HG03025 (cell line): Measurements from ENCODE around the gene MDH2.
"Not testable (repeated sequence)": the region's sequence is repeated elsewhere in the genome, so short reads cannot be mapped to it uniquely, and the experiment has no call there.

Experiments
- ATAC-seq: cut with Tn5 transposase; IDR thresholded peaks from one replicate; pipeline ENCODE4 v1.9.1; 2021; ENCODE audit warnings: mild to moderate bottlenecking, moderate library complexity; ENCODE audit not compliant: unreplicated experiment, low FRiP score

The MDH2 gene

GRCh38 chr7:76071316-76072242 is 23.7 kb downstream of the MDH2 start:
- no peak for ATAC-seq

GRCh38 chr7:76072243-76073148 is 24.6 kb downstream of the MDH2 start:
- no peak for ATAC-seq

GRCh38 chr7:76073335-76073990 is 25.6 kb downstream of the MDH2 start:
- no peak for ATAC-seq

- ATAC-seq, result no peak
Observed at GRCh38 chr7:76074306-76074971, 26.5 kb downstream of the MDH2 start.

- no peak for ATAC-seq
Observed at GRCh38 chr7:76074972-76075370, 27.1 kb downstream of the MDH2 start.

GRCh38 chr7:76076995-76077394 is 29.1 kb downstream of the MDH2 start:
- ATAC-seq, result no peak

GRCh38 chr7:76077435-76077834 is 29.5 kb downstream of the MDH2 start:
- ATAC-seq, result no peak

- no peak for ATAC-seq
Observed at GRCh38 chr7:76080204-76080603, 32.3 kb downstream of the MDH2 start.

- ATAC-seq, result not testable (repeated sequence)
Observed at GRCh38 chr7:76084115-76084514, 36.2 kb downstream of the MDH2 start.

GRCh38 chr7:76086070-76086469 is 38.2 kb downstream of the MDH2 start:
- ATAC-seq, result no peak

GRCh38 chr7:76087362-76087791 is 39.5 kb downstream of the MDH2 start:
- not testable (repeated sequence) for ATAC-seq

GRCh38 chr7:76089865-76090475 is 42.1 kb downstream of the MDH2 start:
- ATAC-seq, result no peak

- ATAC-seq, result no peak
Observed at GRCh38 chr7:76091506-76091905, 43.6 kb downstream of the MDH2 start.

GRCh38 chr7:76093531-76093930 is 45.6 kb downstream of the MDH2 start:
- ATAC-seq, result not testable (repeated sequence)

GRCh38 chr7:76094326-76094725 is 46.4 kb downstream of the MDH2 start:
- ATAC-seq, result not testable (repeated sequence)

GRCh38 chr7:76095908-76096307 is 48.0 kb downstream of the MDH2 start:
- no peak for ATAC-seq

GRCh38 chr7:76101693-76102437 is 54.0 kb downstream of the MDH2 start:
- ATAC-seq, result not testable (repeated sequence)

GRCh38 chr7:76103788-76104187 is 55.9 kb downstream of the MDH2 start:
- ATAC-seq, result not testable (repeated sequence)

GRCh38 chr7:76106130-76106529 is 58.2 kb downstream of the MDH2 start:
- not testable (repeated sequence) for ATAC-seq
